ENCODE measurements around the gene INTS13. TPM values are rescaled to one million over a fixed set of nuclear protein-coding genes. Genes with fewer than 3 reads are reported as not detected.

INTS13 gene
- total RNA-seq, 2 donors from 2014 or later, result 16.4 to 27.0 TPM

DNA sequence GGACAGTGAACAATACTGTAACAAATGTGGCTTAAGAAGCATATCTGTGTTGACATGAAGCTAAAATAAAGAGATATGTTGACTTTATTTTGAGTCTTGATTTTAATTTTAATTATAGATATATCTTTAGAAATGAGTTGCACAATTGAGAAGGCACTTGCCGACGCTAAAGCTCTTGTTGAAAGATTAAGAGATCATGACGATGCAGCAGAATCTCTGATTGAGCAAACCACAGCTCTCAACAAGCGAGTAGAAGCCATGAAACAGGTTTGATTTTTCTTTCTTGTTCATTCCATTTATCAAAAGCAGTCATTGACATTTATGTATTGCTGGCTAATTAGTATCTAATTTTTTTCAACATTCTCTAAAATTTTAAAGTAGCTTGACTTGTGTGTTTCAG is 16.2 kb upstream of the INTS13 start:
- no peaks in the 10 kb centered on the region for H3K4me1 ChIP-seq
- no peaks in the 10 kb centered on the region for H3K27me3 ChIP-seq
- peaks cover 0 to under 1% of the 10 kb centered on the region in 2 donors for H3K9me3 ChIP-seq
- H3K36me3 ChIP-seq, result peaks cover 18% of the 10 kb centered on the region
- H3K4me3 ChIP-seq, result no peak overlapping the region
- TF ChIP-seq, protein P1, sequence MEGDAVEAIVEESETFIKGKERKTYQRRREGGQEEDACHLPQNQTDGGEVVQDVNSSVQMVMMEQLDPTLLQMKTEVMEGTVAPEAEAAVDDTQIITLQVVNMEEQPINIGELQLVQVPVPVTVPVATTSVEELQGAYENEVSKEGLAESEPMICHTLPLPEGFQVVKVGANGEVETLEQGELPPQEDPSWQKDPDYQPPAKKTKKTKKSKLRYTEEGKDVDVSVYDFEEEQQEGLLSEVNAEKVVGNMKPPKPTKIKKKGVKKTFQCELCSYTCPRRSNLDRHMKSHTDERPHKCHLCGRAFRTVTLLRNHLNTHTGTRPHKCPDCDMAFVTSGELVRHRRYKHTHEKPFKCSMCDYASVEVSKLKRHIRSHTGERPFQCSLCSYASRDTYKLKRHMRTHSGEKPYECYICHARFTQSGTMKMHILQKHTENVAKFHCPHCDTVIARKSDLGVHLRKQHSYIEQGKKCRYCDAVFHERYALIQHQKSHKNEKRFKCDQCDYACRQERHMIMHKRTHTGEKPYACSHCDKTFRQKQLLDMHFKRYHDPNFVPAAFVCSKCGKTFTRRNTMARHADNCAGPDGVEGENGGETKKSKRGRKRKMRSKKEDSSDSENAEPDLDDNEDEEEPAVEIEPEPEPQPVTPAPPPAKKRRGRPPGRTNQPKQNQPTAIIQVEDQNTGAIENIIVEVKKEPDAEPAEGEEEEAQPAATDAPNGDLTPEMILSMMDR (IDR thresholded peaks at IDR 0.05), result no peak
- H3K27ac ChIP-seq, result no peak overlapping the region
- DNase-seq (ENCODE audit: low spot score), result no peak

DNA sequence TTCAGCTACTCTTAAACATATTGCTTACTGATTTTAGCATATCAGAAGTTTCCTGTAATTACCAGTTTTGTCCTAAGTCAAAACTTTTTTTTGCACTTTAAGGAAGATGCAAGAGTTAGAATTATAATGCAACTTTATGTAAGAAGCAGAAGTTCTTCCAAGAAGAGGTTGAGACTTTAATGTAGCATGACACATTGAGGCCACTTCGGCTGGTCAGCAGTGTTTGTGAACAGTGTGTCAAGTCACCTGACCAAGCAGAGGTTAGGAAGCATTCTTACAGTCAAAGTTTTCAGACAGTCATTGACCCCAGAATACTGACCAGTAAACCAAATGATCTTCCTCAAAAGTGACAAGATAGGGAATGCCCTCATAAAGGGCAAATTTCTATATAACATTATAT is 15.7 kb upstream of the INTS13 start:
- H3K9me3 ChIP-seq, result peaks cover 0 to 7% of the 10 kb centered on the region in 2 donors
- TF ChIP-seq, protein P1 (IDR thresholded peaks at IDR 0.05), result no peak
- no peaks in the 10 kb centered on the region for H3K27me3 ChIP-seq
- H3K27ac ChIP-seq, result no peak overlapping the region
- no peak overlapping the region for H3K4me3 ChIP-seq
- DNase-seq (ENCODE audit: low spot score), result peak; percentile 60
- H3K36me3 ChIP-seq, result peaks cover 18% of the 10 kb centered on the region
- H3K4me1 ChIP-seq, result no peaks in the 10 kb centered on the region

DNA sequence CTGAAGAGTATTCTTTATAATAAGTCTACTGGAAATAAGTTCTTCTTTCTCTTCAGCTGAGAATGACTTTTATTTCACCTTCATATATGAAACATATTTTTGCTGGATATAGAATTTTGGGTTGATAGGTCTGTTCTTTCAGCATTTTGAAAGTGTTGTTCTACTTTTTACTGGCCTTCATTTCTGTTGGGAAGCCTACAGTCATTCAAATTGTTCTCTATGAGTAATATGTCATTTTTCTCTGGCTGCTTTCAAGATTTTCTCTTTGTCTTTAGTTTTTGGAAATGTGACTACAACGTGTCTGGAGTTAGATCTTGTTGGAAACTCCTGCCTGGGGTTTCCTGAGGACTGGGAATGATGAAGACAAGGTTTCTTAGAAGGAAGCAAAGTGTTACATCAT is 10.5 kb upstream of the INTS13 start:
- Histone ChIP-seq H3K27me3 (no peaks in the 10 kb centered on the region), H3K4me1 (no peaks in the 10 kb centered on the region), H3K36me3 (no peaks in the 10 kb centered on the region), H3K9me3 (peaks cover 0 to 26% of the 10 kb centered on the region in 2 donors), H3K4me3 (no peak overlapping the region), H3K27ac (no peak overlapping the region)
- no peak for DNase-seq (ENCODE audit: low spot score)
- TF ChIP-seq, protein P1 (IDR thresholded peaks at IDR 0.05), result no peak

DNA sequence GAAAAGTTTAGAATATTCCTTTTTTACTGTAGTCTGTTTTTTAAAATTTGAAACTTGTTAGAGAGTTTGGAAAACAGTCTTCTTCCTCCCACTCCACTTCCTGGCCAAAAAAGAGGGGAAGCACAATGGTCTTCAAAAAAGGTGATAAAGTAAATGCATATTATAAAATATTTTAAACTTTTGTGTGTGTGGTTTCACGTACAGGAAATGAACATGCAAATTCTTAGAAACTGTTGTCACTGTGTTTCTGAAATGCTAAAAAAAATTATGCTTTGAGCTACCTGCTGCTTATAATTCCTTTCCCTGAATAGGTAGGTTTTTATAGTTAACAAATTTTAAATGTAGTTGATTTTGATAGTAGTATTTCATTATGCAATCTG is 3.4 kb upstream of the INTS13 start:
- Histone ChIP-seq H3K36me3 (no peaks in the 10 kb centered on the region), H3K9me3 (peaks cover 0 to 11% of the 10 kb centered on the region in 2 donors), H3K4me3 (no peak overlapping the region), H3K27ac (no peak overlapping the region), H3K4me1 (peaks cover 0 to 48% of the 10 kb centered on the region in 2 donors), H3K27me3 (no peaks in the 10 kb centered on the region)
- TF ChIP-seq, protein P1 (IDR thresholded peaks at IDR 0.05), result no peak
- DNase-seq (ENCODE audit: low spot score), result no peak

DNA sequence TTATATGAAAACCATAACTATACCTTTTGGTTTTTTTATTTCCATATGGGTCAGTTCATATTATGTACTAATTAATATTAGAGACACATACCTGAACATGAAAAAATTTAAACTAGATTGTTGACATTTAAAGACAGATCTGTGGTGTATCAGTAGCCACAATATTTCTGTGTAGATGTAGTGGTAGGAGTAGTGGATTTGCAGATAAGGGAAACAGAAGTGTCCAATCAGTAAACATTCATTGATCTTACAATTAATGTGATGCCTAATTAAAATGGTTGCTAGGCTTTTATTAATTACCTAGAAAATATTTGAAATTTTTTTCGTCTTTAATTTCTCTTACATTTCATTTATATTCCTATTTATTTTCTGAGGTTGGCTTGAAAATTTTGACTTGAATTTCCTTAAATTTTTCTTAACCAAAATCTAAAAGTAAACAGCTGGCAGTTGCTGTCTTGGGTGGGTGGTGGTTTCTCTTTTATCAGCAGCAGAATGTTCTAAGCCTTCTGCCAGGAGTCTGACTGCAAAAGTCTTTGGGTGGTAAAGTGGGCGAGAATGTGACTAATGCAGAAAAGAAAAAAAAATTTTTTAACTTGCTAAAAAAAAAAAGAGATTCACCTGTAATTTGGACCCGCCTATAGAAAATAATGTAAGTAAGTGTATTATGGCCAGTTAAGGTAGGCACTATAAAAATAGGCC is 2.9 kb upstream of the INTS13 start:
- no peak for DNase-seq (ENCODE audit: low spot score)
- H3K27me3 ChIP-seq, result no peaks in the 10 kb centered on the region
- H3K36me3 ChIP-seq, result no peaks in the 10 kb centered on the region
- H3K4me1 ChIP-seq, result peaks cover 0 to 54% of the 10 kb centered on the region in 2 donors
- no peak overlapping the region for H3K4me3 ChIP-seq
- H3K9me3 ChIP-seq, result peaks cover 0 to 11% of the 10 kb centered on the region in 2 donors
- TF ChIP-seq, protein P1 (IDR thresholded peaks at IDR 0.05), result no peak
- no peak overlapping the region for H3K27ac ChIP-seq

DNA sequence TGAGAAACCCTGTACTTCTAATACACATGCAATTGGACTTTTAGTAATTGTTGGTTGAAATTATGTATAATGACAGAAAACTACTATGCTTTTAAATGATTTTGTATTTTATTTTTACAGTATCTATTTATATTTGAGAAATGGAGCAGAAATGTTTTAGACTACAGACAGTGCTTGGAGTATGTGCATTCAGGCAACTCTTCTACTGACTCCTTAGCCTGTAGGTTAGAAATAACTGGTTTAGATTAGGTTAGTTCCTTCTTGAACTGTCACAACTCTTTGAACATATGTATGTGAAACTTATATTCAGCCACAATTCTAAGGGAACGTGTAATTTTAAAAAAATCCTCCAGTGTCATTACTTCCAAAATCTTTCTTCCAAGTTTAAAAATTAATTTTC is 2.2 kb upstream of the INTS13 start:
- Histone ChIP-seq H3K36me3 (no peaks in the 10 kb centered on the region), H3K27ac (no peak overlapping the region), H3K4me3 (peak overlapping the region; percentile 85 to 97), H3K4me1 (peaks cover 0 to 55% of the 10 kb centered on the region in 2 donors), H3K27me3 (no peaks in the 10 kb centered on the region), H3K9me3 (peaks cover 0 to 8% of the 10 kb centered on the region in 2 donors)
- DNase-seq (ENCODE audit: low spot score), result no peak
- TF ChIP-seq, protein P1 (IDR thresholded peaks at IDR 0.05), result no peak

Measured in right atrium auricular region (tissue), 2 donors.